B cell (primary cell): ENCODE data around the gene BCL6B. TPM values are rescaled to one million over a fixed set of nuclear protein-coding genes. Genes with fewer than 3 reads are reported as not detected.

ENCODE experiments used
- ATAC-seq: fragments of 200-7000 bp; cut with Tn5 transposase; one replicate; pipeline ENCODE4 v1.10.0; 2021; ENCODE audit warnings: low read depth, mild to moderate bottlenecking, moderate number of reproducible peaks, moderate library complexity
- CTCF ChIA-PET: fragments of 350-600 bp; sonication (Branson Sonifier 250); formaldehyde crosslinking; loops from one replicate; lab custom pipeline; 2021; ENCODE audit warnings: antibody characterized with exemption, inconsistent platforms; lab: Charles Lee
- POLR2A ChIA-PET: fragments of 350-600 bp; sonication (Branson Sonifier 250); formaldehyde crosslinking; loops from one replicate; lab custom pipeline; 2021; ENCODE audit warnings: antibody characterized with exemption; lab: Charles Lee
- DNase-seq: peaks from one replicate; pipeline ENCODE4 v3.0.0; 2013
- H2AFZ ChIP-seq: 2 replicates; pipeline ENCODE4 v1.6.1; 2012; ENCODE audit warnings: mild to moderate bottlenecking, low read depth, low read length; ENCODE audit not compliant: insufficient read depth, poor library complexity, severe bottlenecking
- H3K27ac ChIP-seq, 2 donors: 1 replicate in 1 of 2; 2 replicates in 1 of 2; pipeline ENCODE4 v1.5.1; 2012 to 2013; ENCODE audit warnings: low read length in 2 of 2, mild to moderate bottlenecking in 2 of 2, moderate library complexity in 1 of 2
- H3K27me3 ChIP-seq, 4 experiments: fragments of 200-600 bp in 1 of 4; sonication (generic) in 1 of 4; replicated peaks in 1 of 4; 1 replicate in 2 of 4; 2 replicates in 2 of 4; pipeline versions ENCODE4 v1.6.1 to v1.7.0; 2013 to 2016; ENCODE audit warnings: low read length in 3 of 4, mild to moderate bottlenecking in 2 of 4, mixed read lengths in 1 of 4, moderate library complexity in 1 of 4; ENCODE audit not compliant: insufficient read depth in 4 of 4, control insufficient read depth in 3 of 4; ENCODE audit errors: control extremely low read depth in 1 of 4
- H3K36me3 ChIP-seq, 2 experiments: replicated peaks in 1 of 2; 1 replicate in 1 of 2; 2 replicates in 1 of 2; pipeline versions ENCODE4 v1.6.1 to v1.7.1; 2013; ENCODE audit warnings: low read length in 1 of 2; ENCODE audit not compliant: insufficient read depth in 2 of 2, control insufficient read depth in 1 of 2; ENCODE audit errors: control extremely low read depth in 1 of 2, extremely low read depth in 1 of 2
- H3K4me1 ChIP-seq, 2 donors: fragments of 200-600 bp in 1 of 2; sonication (generic) in 1 of 2; 1 replicate in 1 of 2; 2 replicates in 1 of 2; pipeline versions ENCODE4 v1.5.1 to v1.6.1; 2013 to 2017; ENCODE audit warnings: low read length in 2 of 2; ENCODE audit not compliant: control insufficient read depth in 2 of 2, insufficient read depth in 2 of 2
- H3K4me2 ChIP-seq: replicated peaks from 2 replicates; pipeline ENCODE3; 2012; ENCODE audit warnings: mild to moderate bottlenecking, low read depth, low read length; ENCODE audit not compliant: poor library complexity, severe bottlenecking
- H3K4me3 ChIP-seq, 5 experiments: fragments of 200-600 bp in 1 of 5; sonication (generic) in 1 of 5; 1 replicate in 3 of 5; 2 replicates in 2 of 5; pipeline versions ENCODE4 v1.5.1 to v1.7.0; 2011 to 2016; ENCODE audit warnings: low read length in 4 of 5, mild to moderate bottlenecking in 4 of 5, low read depth in 2 of 5, control low read depth in 1 of 5, moderate library complexity in 1 of 5; ENCODE audit not compliant: insufficient read depth in 1 of 5; ENCODE audit errors: control extremely low read depth in 1 of 5, extremely low read depth in 1 of 5
- H3K79me2 ChIP-seq: fragments of 200-600 bp; sonication (generic); one replicate; pipeline ENCODE4 v1.6.0; 2016; ENCODE audit warnings: low read length; ENCODE audit not compliant: control insufficient read depth, insufficient read depth
- H3K9ac ChIP-seq: fragments of 200-600 bp; sonication (generic); 2 replicates; pipeline ENCODE4 v1.6.1; 2017; ENCODE audit warnings: mild to moderate bottlenecking, low read length, moderate library complexity
- H3K9me3 ChIP-seq, 3 donors: one replicate each; pipeline versions ENCODE4 v1.6.1 to v1.7.1; 2013; ENCODE audit warnings: low read length in 2 of 3; ENCODE audit not compliant: control insufficient read depth in 2 of 3, insufficient read depth in 1 of 3; ENCODE audit errors: control extremely low read depth in 1 of 3
- H4K20me1 ChIP-seq: 2 replicates; pipeline ENCODE4 v1.6.0; 2012; ENCODE audit warnings: mild to moderate bottlenecking, low read length; ENCODE audit not compliant: insufficient read depth, control insufficient read depth, poor library complexity, severe bottlenecking
- H3K27ac Mint-ChIP-seq: one replicate; pipeline ENCODE4 v1.8.0; 2021; ENCODE audit warnings: mixed read lengths
- H3K27me3 Mint-ChIP-seq: one replicate; pipeline ENCODE4 v1.8.0; 2021; ENCODE audit warnings: mixed read lengths
- H3K4me1 Mint-ChIP-seq: one replicate; pipeline ENCODE4 v1.8.0; 2021; ENCODE audit warnings: mixed read lengths
- H3K4me3 Mint-ChIP-seq: one replicate; pipeline ENCODE4 v1.8.0; 2021; ENCODE audit warnings: mixed read lengths
- H3K9me3 Mint-ChIP-seq: one replicate; pipeline ENCODE4 v1.8.0; 2022; ENCODE audit warnings: mixed read lengths; ENCODE audit not compliant: insufficient read depth
- CTCF ChIP-seq: fragments of 200-600 bp; IDR thresholded peaks from one replicate; pipeline ENCODE4 v1.8.0; 2022; ENCODE audit warnings: antibody characterized with exemption, mild to moderate bottlenecking
- EZH2 ChIP-seq: IDR thresholded peaks from 2 replicates; pipeline ENCODE4 v1.6.1; 2012; ENCODE audit warnings: borderline replicate concordance, low read depth, mild to moderate bottlenecking, moderate library complexity, low read length; ENCODE audit not compliant: insufficient read depth, poor library complexity, severe bottlenecking
- WGBS: methylation state at CpG from one replicate; pipeline ENCODE4 v1.1.5; 2013; ENCODE audit warnings: missing lambda C conversion rate; ENCODE audit not compliant: insufficient coverage; 5-methylcytosine and 5-hydroxymethylcytosine counted together
- intact Hi-C: fragments of 100-400 bp; cut with micrococcal nuclease; formaldehyde crosslinking; loops from one replicate; pipeline ENCODE4 v1.10.0; 2022
- polyA plus RNA-seq: library from polyadenylated mRNA; depleted of rRNA; stranded (reverse); fragments of >200 nt; gene quantifications from 2 replicates; pipeline ENCODE4 v1.2.3, GENCODE V29; 2012
- total RNA-seq, 2 donors: library from RNA; stranded (reverse); fragments of 120-200 nt in 1 of 2; gene quantifications; 1 replicate in 1 of 2; 2 replicates in 1 of 2; pipeline versions ENCODE4 v1.2.3 to v1.2.4, GENCODE V29; 2013 to 2022

BCL6B gene
- total and polyA plus RNA-seq, 2 donors (not counting 1 experiment from before 2014, with no cell fraction given) = 0.25 to 0.34 TPM

- Histone ChIP-seq H3K9ac (no peak overlapping the region), H3K79me2 (peaks cover 28% of the 10 kb centered on the region), H3K36me3 (peaks cover 0 to 20% of the 10 kb centered on the region in 2 experiments), H3K4me1 (peaks cover 28 to 44% of the 10 kb centered on the region in 2 donors), H3K27me3 (no peaks in the 10 kb centered on the region), H4K20me1 (no peaks in the 10 kb centered on the region), H3K27ac (no peak overlapping the region), H2AFZ (no peak overlapping the region), H3K9me3 (peaks cover 0 to 3% (median 0%) of the 10 kb centered on the region in 3 donors), H3K4me3 (no peak overlapping the region), H3K4me2 (no peak overlapping the region)
- Mint-ChIP-seq H3K27me3 (no peaks in the 10 kb centered on the region), H3K9me3 (no peaks in the 10 kb centered on the region), H3K4me1 (peaks cover 41% of the 10 kb centered on the region), H3K4me3 (peak overlapping the region; percentile 41), H3K27ac (peak overlapping the region; percentile 96)
- ChIA-PET CTCF (interaction anchor here (0.6 to 2.0 kb wide), 6 partner anchors 12 to 251 kb away, joined by 3 to 7 read pairs (median 4); partner anchors contain the start of gene SLC16A13), POLR2A (interaction anchor here (1.1 kb wide), 1 partner anchor 9 kb away, joined by 3 read pairs; no protein-coding TSS in a partner anchor)
- TF ChIP-seq CTCF = no peak
- 94% methylated on average over 14 of the region's 20 CpGs for WGBS
- intact Hi-C loops = loop anchor here (10.0 kb wide), 2 partner anchors 558 to 818 kb away; partner anchors contain the start of genes CD68 and KDM6B
- ATAC-seq (no peak), DNase-seq (peak; percentile 17)
Measured at GRCh38 chr17:7016886-7017826, 5.7 kb upstream of the BCL6B start.

GRCh38 chr17:7017827-7018200 lies 5.0 kb upstream of the BCL6B start:
- Histone ChIP-seq H3K4me3 (no peak overlapping the region), H3K27me3 (no peaks in the 10 kb centered on the region), H3K4me1 (peaks cover 34 to 51% of the 10 kb centered on the region in 2 donors), H3K4me2 (no peak overlapping the region), H3K36me3 (peaks cover 0 to 20% of the 10 kb centered on the region in 2 experiments), H3K9me3 (peaks cover 0 to 3% (median 0%) of the 10 kb centered on the region in 3 donors), H3K27ac (no peak overlapping the region), H3K9ac (no peak overlapping the region), H4K20me1 (no peaks in the 10 kb centered on the region), H3K79me2 (peaks cover 21% of the 10 kb centered on the region), H2AFZ (no peak overlapping the region)
- Mint-ChIP-seq H3K4me1 (peaks cover 45% of the 10 kb centered on the region), H3K9me3 (no peaks in the 10 kb centered on the region), H3K4me3 (no peak overlapping the region), H3K27me3 (no peaks in the 10 kb centered on the region), H3K27ac (no peak overlapping the region)
- no peak for DNase-seq
- WGBS = 64% methylated on average over 7 of the region's 12 CpGs
- TF ChIP-seq CTCF = no peak
- no peak for TF ChIP-seq EZH2
- ATAC-seq = no peak
- ChIA-PET POLR2A (no interaction called here), CTCF (interaction anchor here (0.7 to 2.0 kb wide), 4 partner anchors 13 to 104 kb away, joined by 3 to 7 read pairs (median 4); no protein-coding TSS in a partner anchor)
- intact Hi-C loops = loop anchor here (10.0 kb wide), 2 partner anchors 557 to 817 kb away; partner anchors contain the start of genes CD68 and KDM6B
